Liver (tissue), 3 donors: Measurements from ENCODE around the gene SLC1A2.

Source experiments
- CTCF ChIP-seq: fragments of 150-350 bp; IDR thresholded peaks from 2 replicates; pipeline ENCODE4 v1.5.1; 2017; ENCODE audit warnings: improper control_type of control experiment, low read depth, low read length; ENCODE audit not compliant: missing input control
- FOXA1 ChIP-seq: IDR thresholded peaks from 2 replicates; pipeline ENCODE4 v1.6.1; 2016; ENCODE audit warnings: antibody characterized with exemption
- GABPA ChIP-seq, 2 donors: IDR thresholded peaks in 1 of 2; conservative IDR thresholded peaks in 1 of 2; 2 replicates each; pipeline ENCODE4 v1.6.1; 2016; ENCODE audit warnings: antibody characterized with exemption in 2 of 2, mild to moderate bottlenecking in 1 of 2, moderate library complexity in 1 of 2
- REST ChIP-seq: IDR thresholded peaks from 2 replicates; pipeline ENCODE4 v1.6.1; 2016; ENCODE audit warnings: antibody characterized with exemption, mild to moderate bottlenecking
- TAF1 ChIP-seq: conservative IDR thresholded peaks from 2 replicates; pipeline ENCODE4 v1.6.1; 2016; ENCODE audit warnings: antibody characterized with exemption, mild to moderate bottlenecking
- donor health status: healthy.
- donor health status: healthy.

- TF ChIP-seq FOXA1 (no peak), CTCF (no peak), GABPA (IDR thresholded peaks at IDR 0.05 in 1 of 2, conservative IDR thresholded peaks at IDR 0.05 in 1 of 2) (no peak), TAF1 (no peak), REST (no peak)
Observed at GRCh38 chr11:35295751-35296150, 123.6 kb downstream of the SLC1A2 start.
